Dermis blood vessel endothelial cell (primary cell): Measurements from ENCODE around the gene IRAK1. TPM values are rescaled to one million over a fixed set of nuclear protein-coding genes. Genes with fewer than 3 reads are reported as not detected.
"Not testable (repeated sequence)": the region's sequence is repeated elsewhere in the genome, so short reads cannot be mapped to it uniquely, and the experiment has no call there.

ENCODE experiments used
- DNase-seq: peaks from one replicate; pipeline ENCODE4 v3.0.0; 2010
- total RNA-seq: library from RNA; depleted of rRNA; stranded (reverse); fragments of >200 nt; gene quantifications from 2 replicates; pipeline ENCODE4 v1.2.3, GENCODE V29; 2014

Gene IRAK1
- total RNA-seq, 1 donor from 2014 or later, result 53.8 TPM

DNA sequence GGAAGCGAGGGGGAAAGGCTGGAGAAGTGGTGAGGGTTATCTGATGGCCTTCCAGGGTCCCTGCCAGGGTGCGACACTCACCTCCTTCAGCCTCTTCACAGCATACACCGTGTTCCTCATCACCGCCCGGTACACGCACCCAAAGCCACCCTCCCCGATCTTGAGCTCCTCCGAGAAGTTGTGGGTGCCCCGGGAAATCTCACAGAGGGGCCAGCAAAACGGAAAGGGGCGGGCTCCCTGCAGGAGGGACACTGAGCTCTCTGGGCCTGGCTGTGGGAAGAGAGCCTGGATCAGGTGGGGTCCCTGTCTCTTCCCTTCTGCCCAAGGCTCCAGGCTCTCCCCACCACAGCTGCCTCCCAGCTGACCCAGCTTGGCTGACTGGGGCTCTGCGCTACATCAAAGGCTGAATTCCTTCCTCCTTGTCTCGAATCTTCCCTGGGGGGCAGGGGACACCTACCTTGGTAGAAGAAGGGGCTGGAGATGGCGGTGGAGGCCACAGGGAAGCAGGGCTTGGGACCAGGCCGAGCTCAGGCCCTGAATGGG lies 1.1 kb downstream of the IRAK1 start:
- no peak for DNase-seq

- DNase-seq, result no peak
Observed at GRCh38 chrX:154017766-154018517, 1.8 kb downstream of the IRAK1 start.

- no peak for DNase-seq
Observed at GRCh38 chrX:154016366-154017076, 3.2 kb downstream of the IRAK1 start.

DNA sequence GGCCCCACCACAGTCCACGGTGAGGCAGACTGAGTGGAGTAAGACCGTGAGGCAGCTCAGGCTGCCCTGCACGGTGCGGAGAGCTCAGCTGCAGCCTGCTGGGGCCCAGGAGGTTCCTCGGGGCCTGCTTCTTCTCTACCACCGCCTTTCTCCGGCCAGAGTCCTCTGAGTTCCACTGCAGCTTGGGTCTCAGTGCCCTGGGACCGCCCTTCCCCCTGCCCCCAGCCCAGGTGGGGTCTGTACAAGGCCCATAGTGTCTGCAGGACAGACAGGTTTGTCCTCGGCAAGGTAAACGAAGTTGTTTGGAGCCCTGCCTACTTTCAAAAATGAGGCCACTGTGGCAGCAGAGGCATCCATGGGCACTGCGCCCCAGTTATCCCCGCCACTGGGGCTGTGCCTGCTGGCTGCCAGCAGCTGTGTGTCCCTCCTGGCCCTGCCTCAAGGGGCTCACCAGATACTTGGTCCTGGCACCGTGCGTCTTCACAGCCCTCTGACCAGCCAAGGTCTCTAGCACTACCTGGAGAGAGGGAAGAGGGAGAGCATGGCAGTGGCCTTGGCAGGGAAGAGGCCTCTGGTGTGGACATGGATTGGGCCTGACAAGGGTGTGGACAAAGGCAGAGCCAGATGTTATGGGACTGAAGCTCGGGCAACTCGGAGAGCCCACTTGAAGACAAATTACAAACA lies 4.0 kb downstream of the IRAK1 start:
- DNase-seq, result no peak

- no peak for DNase-seq
Observed at GRCh38 chrX:154014429-154015380, 5.0 kb downstream of the IRAK1 start.

DNA sequence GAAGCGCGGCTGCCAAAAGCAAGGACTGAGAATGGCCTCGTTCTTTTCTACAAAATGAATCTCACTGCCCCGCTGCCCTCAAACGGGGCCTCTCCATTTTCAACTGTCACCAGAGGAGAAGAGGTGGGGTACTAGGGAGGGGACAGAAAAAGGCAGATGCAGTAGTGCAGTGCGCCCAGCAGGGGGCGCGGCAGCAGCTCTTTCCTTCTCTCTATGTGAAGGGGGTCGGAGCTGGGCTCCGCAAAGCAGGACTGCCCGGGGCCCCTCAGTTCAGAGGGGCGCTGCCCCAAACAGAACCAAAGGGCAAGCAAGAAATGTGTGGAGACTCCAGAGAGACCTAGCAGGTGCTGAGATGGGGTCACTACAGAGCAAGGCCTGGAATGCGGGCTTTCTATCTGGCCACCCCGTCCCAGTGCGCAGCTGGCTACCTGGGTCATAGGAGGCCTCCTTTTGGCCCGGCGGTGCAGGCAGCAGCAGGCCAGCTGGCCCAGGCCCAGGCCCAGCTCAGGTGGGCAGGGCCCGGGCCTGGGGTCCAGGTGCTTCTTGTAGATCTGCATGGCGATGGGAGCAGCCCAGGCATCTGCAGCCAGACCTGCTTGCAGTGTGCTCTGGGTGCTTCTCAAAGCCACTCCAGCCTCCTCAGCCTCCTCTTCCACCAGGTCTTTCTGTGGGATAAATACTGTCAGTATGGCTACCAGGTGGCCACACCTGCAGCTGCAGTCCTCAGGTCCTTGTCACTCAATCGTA lies 5.9 kb downstream of the IRAK1 start:
- DNase-seq, result peak; percentile 54

- no peak for DNase-seq
Observed at GRCh38 chrX:154013001-154013421, 6.7 kb downstream of the IRAK1 start.

DNA sequence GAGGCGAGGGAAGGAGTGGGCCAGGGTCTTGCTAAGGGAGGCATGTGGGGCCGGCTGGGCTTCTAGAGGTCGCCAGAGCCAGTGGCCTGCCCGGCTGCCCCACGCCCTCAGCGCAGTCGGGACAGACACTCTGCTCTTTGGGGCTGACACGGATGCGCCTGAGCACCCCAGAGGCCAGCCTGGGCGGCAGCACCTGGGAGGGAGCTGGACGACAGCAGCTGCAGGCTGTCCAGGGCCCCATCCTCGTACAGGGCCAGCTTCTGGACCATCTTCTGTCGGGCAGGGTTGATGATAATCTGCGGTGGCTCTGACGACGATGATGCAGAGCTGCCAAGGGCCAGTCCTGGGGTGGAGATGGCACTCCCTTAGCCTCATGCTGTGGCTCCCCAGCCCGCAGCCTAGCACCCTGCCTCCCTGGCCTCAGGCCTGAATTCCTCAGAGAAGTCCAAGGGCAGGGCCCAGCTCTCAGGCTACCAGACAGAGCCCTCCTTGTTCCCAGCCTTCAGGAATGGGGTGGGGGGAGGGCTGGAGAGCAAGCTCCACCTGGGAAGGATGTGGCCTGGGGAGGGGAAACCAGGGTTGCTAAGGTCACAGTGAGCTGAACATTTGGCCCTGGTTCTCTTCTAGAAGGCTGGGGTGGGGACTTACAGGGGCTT lies 7.2 kb downstream of the IRAK1 start:
- peak; percentile 5 for DNase-seq

DNA sequence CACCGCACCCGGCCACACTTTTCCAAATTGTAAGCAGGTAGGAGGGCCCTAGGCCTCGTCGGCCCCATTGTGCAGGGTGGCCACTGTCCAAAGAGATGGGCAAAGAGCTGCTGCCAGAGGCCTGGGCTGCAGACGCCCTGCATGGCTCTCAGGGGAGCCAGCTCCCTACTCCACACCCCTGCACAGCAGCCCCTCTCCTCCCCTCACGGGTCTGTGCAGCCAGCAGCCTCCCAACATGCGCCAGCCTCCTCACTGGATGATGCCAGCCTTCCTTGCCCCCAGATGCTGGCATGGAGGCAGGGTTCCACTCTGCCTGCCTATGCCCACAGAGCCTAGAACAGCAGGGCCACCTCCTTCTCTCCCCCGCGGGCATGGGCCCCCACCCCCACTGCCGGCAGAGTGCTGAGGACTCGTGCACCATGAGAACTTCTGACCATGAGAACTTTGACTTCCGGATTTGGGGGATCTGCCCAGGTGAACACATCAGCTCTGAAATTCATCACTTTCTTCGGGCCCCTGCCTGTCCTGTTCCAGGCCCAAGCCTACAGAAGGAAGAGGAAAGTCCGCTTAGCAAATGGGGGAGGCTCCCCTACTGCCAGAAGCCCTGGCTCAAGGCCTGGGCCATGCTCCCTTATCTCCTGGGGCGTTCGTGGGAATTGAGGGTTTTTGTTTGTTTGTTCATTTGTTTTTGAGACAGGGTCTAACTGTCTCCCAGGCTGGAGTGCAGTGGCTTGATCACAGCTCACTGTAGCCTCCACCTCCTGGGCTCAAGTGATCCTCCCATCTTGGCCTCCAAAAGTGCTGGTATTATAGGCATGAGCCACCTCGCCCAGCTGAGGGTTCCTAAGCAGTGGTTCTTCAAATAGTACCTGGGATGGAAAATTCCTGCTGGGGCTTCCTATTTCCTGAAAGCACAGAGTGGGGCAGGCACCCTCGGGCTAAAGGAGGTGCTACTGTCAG lies 8.0 kb downstream of the IRAK1 start:
- no peak for DNase-seq

DNA sequence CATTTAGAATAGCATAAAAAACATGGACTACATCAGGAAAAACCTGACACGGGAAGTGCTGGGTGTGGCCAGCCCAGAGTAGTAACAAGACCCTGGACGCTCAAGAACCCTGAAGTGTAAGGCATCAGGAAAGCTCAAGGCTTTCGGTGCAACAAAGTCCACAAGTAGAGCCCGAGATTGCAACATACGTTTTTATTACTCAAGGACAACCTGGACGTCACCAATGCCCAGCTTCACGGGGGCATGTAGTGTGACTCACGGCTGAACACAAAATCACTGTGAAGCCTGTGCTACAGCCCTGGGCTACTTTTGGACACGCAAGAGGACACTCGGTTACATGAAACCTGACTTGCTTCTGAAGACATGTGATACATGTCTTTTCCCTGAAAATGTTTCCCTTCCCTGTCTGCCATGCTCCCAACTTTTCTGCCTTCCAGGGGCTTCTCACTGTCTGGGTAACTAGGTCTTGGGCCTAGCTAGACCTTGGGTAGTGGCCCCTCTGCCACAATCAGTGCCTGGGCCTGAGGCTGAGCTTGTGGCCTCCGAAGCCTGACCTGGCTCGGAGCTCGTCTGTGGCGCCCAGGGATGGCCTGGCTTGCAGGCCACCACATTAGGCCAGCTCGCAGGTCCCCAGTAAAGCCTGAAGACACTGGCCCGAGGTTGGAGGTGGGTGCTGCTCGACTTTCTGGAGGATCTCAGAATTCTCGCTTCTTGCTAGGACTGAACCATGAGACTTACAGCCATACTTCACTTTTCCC lies 9.2 kb downstream of the IRAK1 start:
- no peak for DNase-seq

DNA sequence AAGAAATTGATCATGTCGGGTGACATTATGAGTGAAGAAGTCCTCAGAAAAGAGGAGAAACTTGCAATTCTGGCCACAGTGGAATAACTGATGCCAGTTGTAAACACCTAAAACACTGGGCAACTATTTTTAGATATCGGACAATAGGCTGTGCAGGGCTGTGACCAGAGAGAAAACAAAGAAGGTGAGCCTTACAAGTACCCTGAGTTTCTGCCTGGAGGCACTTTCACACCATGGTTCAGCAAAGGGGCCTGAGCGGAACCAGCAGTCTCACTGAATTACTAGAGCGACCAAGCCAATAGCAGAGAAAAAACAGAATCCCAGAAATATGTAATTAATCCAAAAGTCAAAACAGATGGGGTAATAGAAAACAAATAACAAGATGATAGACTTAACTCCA lies 11.2 kb downstream of the IRAK1 start:
- no peak for DNase-seq

GRCh38 chrX:154006947-154007346 lies 12.8 kb downstream of the IRAK1 start:
- no peak for DNase-seq

GRCh38 chrX:154004315-154004714 lies 15.4 kb downstream of the IRAK1 start:
- no peak for DNase-seq

DNA sequence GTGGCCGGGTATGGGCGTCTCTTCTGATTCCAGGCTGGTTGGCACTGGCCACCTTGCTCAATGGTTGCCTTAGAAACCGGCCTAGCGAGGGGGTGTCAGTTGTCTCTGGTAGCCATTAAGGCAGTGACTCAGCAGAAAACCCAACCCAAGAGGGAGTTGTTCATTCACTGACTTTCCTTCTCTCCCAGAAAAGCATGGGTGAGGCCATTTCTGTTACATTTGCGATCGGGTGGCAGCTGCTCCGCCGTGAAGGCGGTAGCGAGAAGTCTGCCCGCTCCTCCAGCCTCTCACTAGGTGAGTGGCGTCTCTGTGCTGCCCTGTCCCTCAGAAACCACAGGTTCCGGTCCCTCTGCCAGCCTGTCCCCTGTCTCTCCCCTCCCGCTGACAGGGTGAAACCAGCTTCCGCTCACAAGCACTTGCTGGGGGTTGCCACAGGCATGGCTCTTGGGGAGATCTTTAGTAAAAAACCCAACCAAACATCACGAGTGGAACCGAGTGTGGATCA lies 17.4 kb downstream of the IRAK1 start:
- DNase-seq, result peak; percentile 7

DNA sequence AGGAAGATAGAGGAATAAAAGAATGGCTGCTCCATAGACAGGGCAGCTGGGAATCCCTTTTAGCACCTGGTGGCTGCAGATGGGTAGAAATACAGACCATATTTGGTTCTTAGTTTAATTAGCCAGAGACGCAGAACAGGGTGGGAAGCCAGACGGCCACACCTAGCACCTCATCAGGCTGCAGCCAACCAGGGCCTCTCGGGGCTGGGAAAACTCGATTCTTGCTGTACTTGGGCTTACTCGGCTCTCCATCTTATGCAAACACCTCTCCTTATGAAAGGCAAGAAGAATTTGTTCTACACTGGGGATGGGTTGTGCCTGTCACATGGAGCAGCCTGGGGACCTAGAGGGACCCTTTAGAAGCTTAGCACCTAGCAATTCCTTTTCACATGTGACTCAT lies 19.7 kb downstream of the IRAK1 start:
- no peak for DNase-seq

DNA sequence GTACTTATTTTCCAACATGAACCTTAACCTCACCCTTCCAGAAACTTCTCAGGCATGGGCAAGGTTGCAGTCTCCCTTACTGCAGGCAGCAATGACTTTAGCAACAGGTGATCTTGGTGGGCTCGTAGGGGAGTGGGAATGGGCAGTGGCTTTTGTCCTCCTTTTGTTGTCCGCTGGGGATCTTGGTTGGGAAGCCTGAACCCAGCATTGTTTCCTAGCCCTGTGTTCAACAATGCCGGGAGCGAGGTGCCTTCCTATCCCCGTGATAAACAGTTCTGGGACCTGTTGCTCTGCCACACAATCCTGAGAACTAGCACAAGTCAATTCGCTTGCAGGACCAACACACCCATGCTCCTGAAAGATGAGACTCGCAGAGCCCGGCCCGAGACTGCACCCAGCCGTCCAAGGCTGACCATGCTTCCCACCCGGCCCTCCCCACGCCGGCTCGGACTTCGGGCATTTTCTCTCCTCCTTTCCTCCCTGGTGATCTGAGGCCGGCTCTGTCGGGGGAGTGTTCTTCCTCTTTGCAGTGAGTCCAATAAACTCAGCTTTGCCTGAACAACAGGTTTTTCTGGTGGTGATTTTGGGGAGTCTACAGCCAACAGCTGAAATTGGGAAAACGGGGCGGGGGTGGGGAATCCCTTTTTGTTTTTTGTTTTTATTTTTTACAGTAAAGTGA lies 20.2 kb downstream of the IRAK1 start:
- peak; percentile 10 for DNase-seq

DNA sequence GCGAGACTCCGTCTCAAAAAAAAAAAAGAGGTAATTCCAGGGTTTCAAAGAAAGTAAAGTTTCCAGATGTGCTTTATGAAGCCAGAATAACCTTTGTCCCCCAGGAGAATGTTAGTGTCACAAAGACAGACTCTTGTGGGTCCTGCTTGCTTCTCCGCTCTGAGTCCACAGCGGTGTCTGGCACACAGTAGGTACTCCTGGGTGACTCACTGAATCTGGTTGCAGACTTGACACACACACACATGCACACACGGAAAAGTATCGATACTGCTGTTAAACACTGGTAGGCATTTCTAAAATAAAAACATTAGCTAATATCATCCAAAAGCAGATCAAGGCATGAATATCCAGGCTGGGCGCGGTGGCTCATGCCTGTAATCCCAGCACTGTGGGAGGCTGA lies 24.2 kb downstream of the IRAK1 start:
- no peak for DNase-seq

DNA sequence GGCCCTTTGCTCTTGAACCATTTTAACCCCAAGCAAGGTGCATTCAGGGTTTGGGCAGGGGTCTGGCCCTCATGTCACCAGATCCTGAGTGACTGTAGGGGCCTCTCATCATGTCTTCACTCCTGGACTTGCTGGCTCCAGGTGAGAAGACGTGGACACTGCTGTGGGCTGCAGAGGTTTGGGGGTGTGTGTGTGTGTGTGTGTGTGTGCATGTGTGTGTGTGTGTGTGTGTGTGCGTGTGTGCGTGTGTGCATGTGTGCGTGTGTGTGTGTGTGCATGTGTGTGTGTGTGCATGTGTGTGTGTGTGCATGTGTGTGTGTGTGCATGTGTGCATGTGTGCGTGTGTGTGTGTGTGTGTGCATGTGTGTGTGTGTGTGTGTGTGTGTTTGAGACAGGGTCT lies 25.3 kb downstream of the IRAK1 start:
- not testable (repeated sequence) for DNase-seq
